Fibroblast of mammary gland (primary cell): ENCODE results near the gene SNN.

Experiments
- DNase-seq: peaks from one replicate; pipeline ENCODE4 v3.0.0-alpha.2; 2010; ENCODE audit warnings: low read depth
- H3K4me3 ChIP-seq: 2 replicates; pipeline ENCODE4 v1.5.1; 2011; ENCODE audit warnings: low read depth, mild to moderate bottlenecking, low read length, moderate library complexity; ENCODE audit not compliant: control insufficient read depth
- TF ChIP-seq, protein P1 (sequence below): conservative IDR thresholded peaks from 2 replicates; pipeline ENCODE4 v1.5.1; 2011; ENCODE audit warnings: low read depth, low read length, inconsistent platforms; ENCODE audit not compliant: control insufficient read depth, insufficient read depth

The SNN gene

DNA sequence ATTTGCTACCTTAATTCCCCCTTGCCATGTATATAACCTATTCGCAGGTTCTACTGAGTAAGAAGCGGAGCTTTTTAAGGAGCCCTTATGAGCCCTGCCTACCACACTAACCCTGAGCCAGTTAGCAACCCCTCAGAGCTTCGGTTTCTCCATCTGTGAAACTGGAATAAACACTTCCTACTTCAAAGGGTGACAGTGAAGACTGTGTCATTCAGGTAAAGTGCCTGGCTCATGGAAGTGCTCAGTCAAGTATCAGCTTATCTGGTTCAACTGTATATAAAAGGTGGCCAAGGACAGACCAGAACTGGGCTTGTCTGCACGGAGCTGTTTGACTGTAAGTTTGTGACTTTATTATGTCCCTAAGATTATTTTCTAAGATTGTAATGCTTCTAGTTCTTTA lies 43.4 kb downstream of the SNN start:
- TF ChIP-seq, protein P1, sequence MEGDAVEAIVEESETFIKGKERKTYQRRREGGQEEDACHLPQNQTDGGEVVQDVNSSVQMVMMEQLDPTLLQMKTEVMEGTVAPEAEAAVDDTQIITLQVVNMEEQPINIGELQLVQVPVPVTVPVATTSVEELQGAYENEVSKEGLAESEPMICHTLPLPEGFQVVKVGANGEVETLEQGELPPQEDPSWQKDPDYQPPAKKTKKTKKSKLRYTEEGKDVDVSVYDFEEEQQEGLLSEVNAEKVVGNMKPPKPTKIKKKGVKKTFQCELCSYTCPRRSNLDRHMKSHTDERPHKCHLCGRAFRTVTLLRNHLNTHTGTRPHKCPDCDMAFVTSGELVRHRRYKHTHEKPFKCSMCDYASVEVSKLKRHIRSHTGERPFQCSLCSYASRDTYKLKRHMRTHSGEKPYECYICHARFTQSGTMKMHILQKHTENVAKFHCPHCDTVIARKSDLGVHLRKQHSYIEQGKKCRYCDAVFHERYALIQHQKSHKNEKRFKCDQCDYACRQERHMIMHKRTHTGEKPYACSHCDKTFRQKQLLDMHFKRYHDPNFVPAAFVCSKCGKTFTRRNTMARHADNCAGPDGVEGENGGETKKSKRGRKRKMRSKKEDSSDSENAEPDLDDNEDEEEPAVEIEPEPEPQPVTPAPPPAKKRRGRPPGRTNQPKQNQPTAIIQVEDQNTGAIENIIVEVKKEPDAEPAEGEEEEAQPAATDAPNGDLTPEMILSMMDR = no peak
- DNase-seq = no peak

DNA sequence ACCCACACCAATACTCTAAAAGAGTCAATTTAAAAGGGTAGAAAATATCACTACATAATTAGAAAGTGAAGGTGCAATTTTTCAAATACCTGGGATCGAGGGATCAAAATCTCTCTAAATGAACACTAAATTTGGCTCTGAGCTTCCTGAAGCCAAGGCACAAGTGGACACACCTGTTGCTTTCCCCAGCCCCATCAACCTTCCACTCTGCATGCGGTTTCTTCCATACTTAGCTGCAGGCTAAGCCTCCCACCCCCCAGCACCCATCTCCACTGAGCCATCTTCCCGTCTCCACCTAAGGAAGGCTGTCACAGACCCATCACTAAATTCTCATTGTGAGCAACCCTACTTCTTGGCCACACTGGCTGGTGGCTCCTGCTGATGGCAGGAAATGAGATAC lies 43.9 kb downstream of the SNN start:
- TF ChIP-seq, protein P1 = no peak
- DNase-seq = no peak

More for the DNA sequence above, 43.4 kb downstream of the SNN start:
- no peak overlapping the region for H3K4me3 ChIP-seq

DNA sequence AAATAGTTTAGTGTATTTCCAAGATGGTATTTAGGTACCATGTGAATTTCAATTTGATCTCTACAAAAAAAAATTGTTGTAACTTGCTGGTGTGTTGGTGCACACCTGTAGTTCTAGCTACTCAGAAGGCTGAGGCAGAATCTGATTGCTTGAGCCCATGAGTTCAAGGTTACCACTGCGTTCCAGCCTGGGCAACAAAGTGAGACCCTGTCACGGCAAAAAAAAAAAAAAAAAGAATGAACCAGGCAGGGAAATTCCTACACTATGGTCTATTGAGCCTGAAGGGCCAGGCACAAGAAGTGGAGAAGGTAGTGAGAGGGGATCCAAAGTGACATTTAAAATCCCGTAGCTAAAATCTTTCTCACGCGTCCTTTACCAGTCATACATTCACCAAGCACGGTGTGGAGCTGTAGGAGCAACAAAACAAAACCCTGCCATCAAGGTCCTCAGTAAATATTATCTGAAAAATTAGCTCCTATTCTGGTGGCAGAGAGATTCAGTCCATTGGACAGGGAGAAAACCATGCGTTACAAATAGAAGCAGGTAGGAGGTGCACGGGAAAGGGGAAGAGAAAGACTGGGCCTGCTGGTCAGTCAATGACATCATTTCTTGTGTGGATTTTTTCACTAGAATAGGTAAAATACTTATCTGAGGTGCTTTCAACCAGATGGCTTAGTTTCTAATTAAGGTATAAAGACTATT lies 47.1 kb downstream of the SNN start:
- no peak for DNase-seq
- H3K4me3 ChIP-seq = no peak overlapping the region
- TF ChIP-seq, protein P1 = no peak

More for the DNA sequence above, 43.9 kb downstream of the SNN start:
- no peak overlapping the region for H3K4me3 ChIP-seq

DNA sequence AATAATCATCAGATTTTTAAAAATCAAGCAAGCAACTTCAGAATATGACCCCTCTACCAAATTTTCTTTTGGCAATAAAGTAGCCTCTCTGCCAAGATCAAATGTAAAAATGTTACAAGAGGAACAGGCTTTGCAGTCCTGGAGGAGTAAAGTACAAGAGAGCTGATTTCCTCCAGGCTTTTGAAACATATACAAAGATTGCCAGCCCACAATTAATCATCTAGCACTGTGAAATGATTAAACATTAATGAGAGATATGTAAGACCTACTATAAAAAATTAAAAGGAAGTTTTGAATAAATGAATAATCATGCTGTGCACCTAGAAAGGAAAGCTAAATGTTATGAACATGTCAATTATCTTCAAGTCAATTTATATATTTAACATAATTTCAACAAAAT lies 48.1 kb downstream of the SNN start:
- H3K4me3 ChIP-seq = no peak overlapping the region
- TF ChIP-seq, protein P1 = no peak
- DNase-seq = no peak

DNA sequence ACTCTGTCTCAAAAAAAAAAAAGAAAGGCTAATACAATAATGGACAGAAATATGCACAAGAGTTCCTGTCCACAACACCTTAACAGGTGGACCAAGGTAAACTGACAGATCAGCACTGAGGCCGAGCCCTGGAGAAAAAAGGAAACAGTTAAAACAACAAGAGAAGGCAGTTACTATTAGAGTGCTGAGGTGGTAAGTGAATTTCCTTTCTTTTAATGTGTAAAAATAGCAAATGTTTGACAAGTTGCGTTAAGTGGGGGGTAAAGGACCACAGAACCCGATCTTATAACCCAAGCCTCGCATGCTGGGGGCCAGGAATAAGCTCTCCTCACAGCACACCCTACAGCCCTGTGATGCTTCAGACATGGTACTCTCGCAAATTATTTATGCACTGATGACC lies 49.6 kb downstream of the SNN start:
- TF ChIP-seq, protein P1 = no peak
- DNase-seq = no peak
- no peak overlapping the region for H3K4me3 ChIP-seq

DNA sequence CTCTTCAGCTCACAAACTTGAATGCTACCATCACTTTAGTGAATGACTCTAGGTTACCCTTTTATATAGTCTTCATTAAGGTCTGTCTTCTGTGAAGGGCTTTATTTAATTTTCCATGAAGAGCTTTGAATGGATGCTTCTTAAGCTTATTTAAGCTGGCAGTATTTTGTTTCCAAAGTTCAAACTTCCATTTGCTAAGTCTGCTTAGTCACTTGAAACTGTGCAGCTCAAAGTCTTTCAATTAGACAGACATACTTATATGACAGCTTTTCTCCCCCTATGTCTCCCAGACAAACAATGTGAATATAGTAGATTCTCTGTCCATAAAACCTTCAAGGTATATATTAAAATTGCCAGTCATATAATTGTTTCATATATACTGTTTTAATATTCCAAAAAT lies 50.9 kb downstream of the SNN start:
- no peak for DNase-seq
- TF ChIP-seq, protein P1 = no peak

More for the DNA sequence above, 50.9 kb downstream of the SNN start:
- H3K4me3 ChIP-seq = no peak overlapping the region
